NCI-H2081 (cell line): Measurements from ENCODE around the gene TRIM10.
"Not testable (repeated sequence)": the region's sequence is repeated elsewhere in the genome, so short reads cannot be mapped to it uniquely, and the experiment has no call there.

ENCODE experiments used
- DNase-seq, 2 experiments: peaks; one replicate each; lab custom pipeline; 2025; lab: John Stamatoyannopoulos, UW

TRIM10 gene

GRCh38 chr6:30152910-30153610 lies 8.0 kb downstream of the TRIM10 start:
- no peak for DNase-seq

- DNase-seq: no peak
Measured at GRCh38 chr6:30152016-30152673, 8.9 kb downstream of the TRIM10 start.

GRCh38 chr6:30151580-30151979 lies 9.4 kb downstream of the TRIM10 start:
- DNase-seq: no peak

GRCh38 chr6:30150671-30151395 lies 10.2 kb downstream of the TRIM10 start:
- DNase-seq: no peak

GRCh38 chr6:30149858-30150550 lies 11.0 kb downstream of the TRIM10 start:
- no peak for DNase-seq

GRCh38 chr6:30149234-30149633 lies 11.8 kb downstream of the TRIM10 start:
- no peak for DNase-seq

- no peak for DNase-seq
Measured at GRCh38 chr6:30147096-30147495, 13.9 kb downstream of the TRIM10 start.

- DNase-seq: no peak
Measured at GRCh38 chr6:30145818-30146217, 15.2 kb downstream of the TRIM10 start.

GRCh38 chr6:30144811-30145210 lies 16.2 kb downstream of the TRIM10 start:
- no peak for DNase-seq

GRCh38 chr6:30143780-30144179 lies 17.2 kb downstream of the TRIM10 start:
- DNase-seq: no peak

- DNase-seq: no peak
Measured at GRCh38 chr6:30142665-30143064, 18.3 kb downstream of the TRIM10 start.

GRCh38 chr6:30140240-30140639 lies 20.8 kb downstream of the TRIM10 start:
- not testable (repeated sequence) for DNase-seq

- no peak for DNase-seq
Measured at GRCh38 chr6:30136570-30137286, 24.3 kb downstream of the TRIM10 start.

GRCh38 chr6:30135757-30136156 lies 25.3 kb downstream of the TRIM10 start, which contains the start of gene TRIM40:
Gene TRIM40, plus strand, starts transcription at chr6:30136140. Its CDS starts 897 bp downstream, at chr6:30137037.
- no peak for DNase-seq

- DNase-seq: no peak
Measured at GRCh38 chr6:30135147-30135546, 25.9 kb downstream of the TRIM10 start.

- no peak for DNase-seq
Measured at GRCh38 chr6:30131947-30132497, 29.0 kb downstream of the TRIM10 start.

GRCh38 chr6:30130887-30131862 lies 29.8 kb downstream of the TRIM10 start:
- peak; percentile 74 to 82 for DNase-seq

GRCh38 chr6:30130179-30130679 lies 30.8 kb downstream of the TRIM10 start:
- DNase-seq: no peak

GRCh38 chr6:30129265-30130178 lies 31.5 kb downstream of the TRIM10 start:
- DNase-seq: no peak
